ENCODE results near the gene DIAPH1.

DNA sequence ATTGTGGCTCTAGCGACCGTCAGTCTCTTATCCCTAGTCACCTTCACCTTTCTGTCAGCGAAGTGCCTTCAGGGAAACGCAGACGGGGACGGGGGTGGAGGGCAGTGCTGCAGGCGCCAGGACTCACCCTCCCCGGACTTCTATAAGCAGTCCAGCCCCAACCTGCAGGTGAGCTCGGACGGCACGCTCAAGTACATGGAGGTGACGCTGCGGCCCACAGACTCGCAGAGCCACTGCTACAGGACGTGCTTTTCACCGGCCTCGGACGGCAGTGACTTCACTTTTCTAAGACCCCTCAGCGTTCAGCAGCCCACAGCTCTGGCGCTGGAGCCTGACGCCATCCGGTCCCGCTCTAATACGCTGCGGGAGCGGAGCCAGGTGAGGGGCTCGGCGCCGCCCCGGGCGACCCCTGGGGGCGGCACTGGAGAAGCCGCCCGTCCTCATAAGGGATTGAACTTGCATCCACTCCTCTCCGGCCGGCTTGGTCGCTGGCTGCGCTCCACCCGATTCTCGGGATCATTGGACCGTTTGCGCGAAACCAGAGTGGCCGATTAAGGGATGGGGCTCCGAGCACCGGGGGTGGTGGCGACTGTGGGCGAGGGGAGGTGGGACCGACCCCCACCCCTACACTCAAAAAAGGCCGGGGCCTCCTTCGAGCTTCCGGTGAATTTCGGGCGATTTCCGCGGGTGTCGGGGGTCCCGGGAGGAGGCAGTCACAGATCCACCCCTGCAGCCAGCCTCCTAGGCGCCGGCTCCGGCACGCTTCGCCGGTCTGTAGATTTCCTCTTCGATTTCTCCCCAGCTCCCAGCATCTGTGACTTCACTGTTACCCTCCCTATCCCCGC, 127.3 kb downstream of the DIAPH1 start:
- TF ChIP-seq, protein P1, sequence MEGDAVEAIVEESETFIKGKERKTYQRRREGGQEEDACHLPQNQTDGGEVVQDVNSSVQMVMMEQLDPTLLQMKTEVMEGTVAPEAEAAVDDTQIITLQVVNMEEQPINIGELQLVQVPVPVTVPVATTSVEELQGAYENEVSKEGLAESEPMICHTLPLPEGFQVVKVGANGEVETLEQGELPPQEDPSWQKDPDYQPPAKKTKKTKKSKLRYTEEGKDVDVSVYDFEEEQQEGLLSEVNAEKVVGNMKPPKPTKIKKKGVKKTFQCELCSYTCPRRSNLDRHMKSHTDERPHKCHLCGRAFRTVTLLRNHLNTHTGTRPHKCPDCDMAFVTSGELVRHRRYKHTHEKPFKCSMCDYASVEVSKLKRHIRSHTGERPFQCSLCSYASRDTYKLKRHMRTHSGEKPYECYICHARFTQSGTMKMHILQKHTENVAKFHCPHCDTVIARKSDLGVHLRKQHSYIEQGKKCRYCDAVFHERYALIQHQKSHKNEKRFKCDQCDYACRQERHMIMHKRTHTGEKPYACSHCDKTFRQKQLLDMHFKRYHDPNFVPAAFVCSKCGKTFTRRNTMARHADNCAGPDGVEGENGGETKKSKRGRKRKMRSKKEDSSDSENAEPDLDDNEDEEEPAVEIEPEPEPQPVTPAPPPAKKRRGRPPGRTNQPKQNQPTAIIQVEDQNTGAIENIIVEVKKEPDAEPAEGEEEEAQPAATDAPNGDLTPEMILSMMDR (IDR thresholded peaks at IDR 0.05) = no peak
- no peak for TF ChIP-seq POLR2A (IDR thresholded peaks at IDR 0.05)
